Nephron (organoid): ENCODE results near the gene SLC5A1.

Source experiments
- H3K27ac Mint-ChIP-seq, 3 experiments: 2 replicates each; pipeline ENCODE4 v1.8.0; 2020; ENCODE audit warnings: mixed read lengths in 3 of 3, mild to moderate bottlenecking in 2 of 3, moderate library complexity in 1 of 3
- H3K27me3 Mint-ChIP-seq: 2 replicates; pipeline ENCODE4 v1.8.0; 2021; ENCODE audit warnings: low read depth, mild to moderate bottlenecking, moderate library complexity, mixed read lengths
- H3K36me3 Mint-ChIP-seq: 2 replicates; pipeline ENCODE4 v1.8.0; 2020; ENCODE audit warnings: low read depth, mixed read lengths
- H3K4me1 Mint-ChIP-seq: 2 replicates; pipeline ENCODE4 v1.8.0; 2020; ENCODE audit warnings: mixed read lengths
- H3K4me3 Mint-ChIP-seq, 3 experiments: 2 replicates each; pipeline ENCODE4 v1.8.0; 2020; ENCODE audit warnings: mild to moderate bottlenecking in 3 of 3, mixed read lengths in 3 of 3, moderate library complexity in 2 of 3
- H3K9me3 Mint-ChIP-seq: 2 replicates; pipeline ENCODE4 v1.8.0; 2020; ENCODE audit warnings: mixed read lengths
- CTCF ChIP-seq, 3 experiments: fragments of 200-600 bp; sonication (generic); IDR thresholded peaks; one replicate each; pipeline ENCODE4 v1.5.0; 2021; ENCODE audit warnings: antibody characterized with exemption in 3 of 3; ENCODE audit not compliant: unreplicated experiment in 3 of 3

The SLC5A1 gene

DNA sequence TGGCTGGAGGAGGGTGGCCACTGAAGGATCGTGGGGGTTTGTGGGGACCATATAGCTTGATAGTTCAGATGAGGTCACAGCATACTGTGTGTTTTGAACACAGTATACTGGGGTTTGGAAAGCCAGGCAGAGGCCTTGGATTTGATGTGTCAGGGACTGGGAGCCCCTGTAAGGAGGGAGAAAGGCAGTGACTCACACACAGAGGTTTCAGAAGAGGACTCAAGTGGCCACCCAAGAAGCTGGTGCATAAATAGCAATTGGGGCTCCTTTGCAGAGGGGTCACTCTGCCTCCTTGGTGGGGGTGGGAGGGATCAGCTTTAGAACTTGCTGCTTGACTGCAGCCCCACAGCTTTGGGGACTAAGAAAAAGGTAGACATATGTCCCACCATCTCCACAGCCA, 39.3 kb downstream of the SLC5A1 start:
- Mint-ChIP-seq H3K27ac (no peak overlapping the region), H3K9me3 (no peaks in the 10 kb centered on the region), H3K4me3 (no peak overlapping the region), H3K27me3 (peaks cover 17% of the 10 kb centered on the region), H3K36me3 (no peaks in the 10 kb centered on the region), H3K4me1 (no peaks in the 10 kb centered on the region)
- TF ChIP-seq CTCF (IDR thresholded peaks at IDR 0.05; ENCODE audit: unreplicated experiment in 3 of 3), result no peak

DNA sequence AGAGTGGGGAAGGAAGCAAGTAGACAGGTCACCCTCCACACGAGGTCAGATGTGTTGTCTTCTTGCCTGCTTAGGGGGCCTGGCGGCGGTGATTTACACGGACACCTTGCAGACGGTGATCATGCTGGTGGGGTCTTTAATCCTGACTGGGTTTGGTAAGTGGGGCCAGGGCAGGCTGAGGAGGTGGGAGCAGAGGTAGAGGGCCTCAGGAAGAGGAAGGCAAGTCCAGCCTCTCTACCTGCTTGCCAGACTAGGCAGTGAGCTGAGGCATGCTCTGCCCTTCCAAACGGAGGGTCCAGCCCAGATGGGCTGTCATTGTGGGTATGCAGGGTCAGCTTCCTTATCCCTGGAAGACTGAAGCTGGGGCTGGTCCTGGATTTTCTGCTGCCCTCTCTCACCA, 39.9 kb downstream of the SLC5A1 start:
- no peaks in the 10 kb centered on the region for H3K4me1 Mint-ChIP-seq
- peaks cover 22% of the 10 kb centered on the region for H3K27me3 Mint-ChIP-seq
- no peak overlapping the region for H3K4me3 Mint-ChIP-seq
- no peaks in the 10 kb centered on the region for H3K36me3 Mint-ChIP-seq
- no peak for TF ChIP-seq CTCF (IDR thresholded peaks at IDR 0.05; ENCODE audit: unreplicated experiment in 3 of 3)
- no peaks in the 10 kb centered on the region for H3K9me3 Mint-ChIP-seq
- no peak overlapping the region for H3K27ac Mint-ChIP-seq

GRCh38 chr22:32083814-32084213, 40.8 kb downstream of the SLC5A1 start:
- Mint-ChIP-seq H3K27ac (no peak overlapping the region), H3K36me3 (no peaks in the 10 kb centered on the region)
- no peak for TF ChIP-seq CTCF (IDR thresholded peaks at IDR 0.05; ENCODE audit: unreplicated experiment in 3 of 3)

DNA sequence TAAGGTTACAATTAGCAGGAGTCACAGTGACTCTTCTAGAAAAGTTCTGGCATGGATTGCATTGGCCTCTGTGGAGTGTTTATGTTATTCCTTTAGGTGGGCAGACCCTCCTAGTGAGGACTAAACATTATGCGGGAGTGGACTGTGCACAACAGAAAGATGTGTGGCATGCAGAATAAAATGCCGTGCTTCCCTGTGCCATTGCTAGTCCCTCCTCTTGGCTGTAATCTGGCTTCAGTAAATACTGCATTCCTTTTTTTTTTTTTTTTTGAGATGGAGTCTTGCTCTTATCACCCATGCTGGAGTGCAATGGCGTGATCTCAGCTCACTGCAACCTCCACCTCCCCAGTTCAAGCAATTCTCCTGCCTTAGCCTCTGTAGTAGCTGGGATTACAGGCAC, 45.0 kb downstream of the SLC5A1 start:
- H3K27me3 Mint-ChIP-seq, result peaks cover 42% of the 10 kb centered on the region
- H3K36me3 Mint-ChIP-seq, result no peaks in the 10 kb centered on the region
- H3K4me3 Mint-ChIP-seq, result no peak overlapping the region
- H3K27ac Mint-ChIP-seq, result no peak overlapping the region
- H3K4me1 Mint-ChIP-seq, result no peaks in the 10 kb centered on the region
- no peak for TF ChIP-seq CTCF (IDR thresholded peaks at IDR 0.05; ENCODE audit: unreplicated experiment in 3 of 3)
- H3K9me3 Mint-ChIP-seq, result no peaks in the 10 kb centered on the region

More at GRCh38 chr22:32083814-32084213, 40.8 kb downstream of the SLC5A1 start:
- Mint-ChIP-seq H3K4me1 (no peaks in the 10 kb centered on the region), H3K9me3 (no peaks in the 10 kb centered on the region), H3K27me3 (peaks cover 27% of the 10 kb centered on the region), H3K4me3 (no peak overlapping the region)

GRCh38 chr22:32097018-32097417, 54.0 kb downstream of the SLC5A1 start:
- Mint-ChIP-seq H3K36me3 (no peaks in the 10 kb centered on the region), H3K9me3 (no peaks in the 10 kb centered on the region)

More at GRCh38 chr22:32097018-32097417, 54.0 kb downstream of the SLC5A1 start:
- TF ChIP-seq CTCF (IDR thresholded peaks at IDR 0.05; ENCODE audit: unreplicated experiment in 3 of 3), result no peak
- Mint-ChIP-seq H3K27ac (no peak overlapping the region), H3K27me3 (peaks cover 38% of the 10 kb centered on the region), H3K4me1 (no peaks in the 10 kb centered on the region), H3K4me3 (no peak overlapping the region)
